B cell (primary cell): Measurements from ENCODE around the gene ITPR2. TPM values are rescaled to one million over a fixed set of nuclear protein-coding genes. Genes with fewer than 3 reads are reported as not detected.

Source experiments
- ATAC-seq: fragments of 200-7000 bp; cut with Tn5 transposase; one replicate; pipeline ENCODE4 v1.10.0; 2021; ENCODE audit warnings: low read depth, mild to moderate bottlenecking, moderate number of reproducible peaks, moderate library complexity
- CTCF ChIA-PET: fragments of 350-600 bp; sonication (Branson Sonifier 250); formaldehyde crosslinking; loops from one replicate; lab custom pipeline; 2021; ENCODE audit warnings: antibody characterized with exemption, inconsistent platforms; lab: Charles Lee
- POLR2A ChIA-PET: fragments of 350-600 bp; sonication (Branson Sonifier 250); formaldehyde crosslinking; loops from one replicate; lab custom pipeline; 2021; ENCODE audit warnings: antibody characterized with exemption; lab: Charles Lee
- DNase-seq: peaks from one replicate; pipeline ENCODE4 v3.0.0; 2013
- H2AFZ ChIP-seq: 2 replicates; pipeline ENCODE4 v1.6.1; 2012; ENCODE audit warnings: mild to moderate bottlenecking, low read depth, low read length; ENCODE audit not compliant: insufficient read depth, poor library complexity, severe bottlenecking
- H3K27ac ChIP-seq, 2 donors: 1 replicate in 1 of 2; 2 replicates in 1 of 2; pipeline ENCODE4 v1.5.1; 2012 to 2013; ENCODE audit warnings: low read length in 2 of 2, mild to moderate bottlenecking in 2 of 2, moderate library complexity in 1 of 2
- H3K27me3 ChIP-seq, 4 experiments: fragments of 200-600 bp in 1 of 4; sonication (generic) in 1 of 4; replicated peaks in 1 of 4; 1 replicate in 2 of 4; 2 replicates in 2 of 4; pipeline versions ENCODE4 v1.6.1 to v1.7.0; 2013 to 2016; ENCODE audit warnings: low read length in 3 of 4, mild to moderate bottlenecking in 2 of 4, mixed read lengths in 1 of 4, moderate library complexity in 1 of 4; ENCODE audit not compliant: insufficient read depth in 4 of 4, control insufficient read depth in 3 of 4; ENCODE audit errors: control extremely low read depth in 1 of 4
- H3K36me3 ChIP-seq, 2 experiments: replicated peaks in 1 of 2; 1 replicate in 1 of 2; 2 replicates in 1 of 2; pipeline versions ENCODE4 v1.6.1 to v1.7.1; 2013; ENCODE audit warnings: low read length in 1 of 2; ENCODE audit not compliant: insufficient read depth in 2 of 2, control insufficient read depth in 1 of 2; ENCODE audit errors: control extremely low read depth in 1 of 2, extremely low read depth in 1 of 2
- H3K4me1 ChIP-seq, 2 donors: fragments of 200-600 bp in 1 of 2; sonication (generic) in 1 of 2; 1 replicate in 1 of 2; 2 replicates in 1 of 2; pipeline versions ENCODE4 v1.5.1 to v1.6.1; 2013 to 2017; ENCODE audit warnings: low read length in 2 of 2; ENCODE audit not compliant: control insufficient read depth in 2 of 2, insufficient read depth in 2 of 2
- H3K4me2 ChIP-seq: replicated peaks from 2 replicates; pipeline ENCODE3; 2012; ENCODE audit warnings: mild to moderate bottlenecking, low read depth, low read length; ENCODE audit not compliant: poor library complexity, severe bottlenecking
- H3K4me3 ChIP-seq, 5 experiments: fragments of 200-600 bp in 1 of 5; sonication (generic) in 1 of 5; 1 replicate in 3 of 5; 2 replicates in 2 of 5; pipeline versions ENCODE4 v1.5.1 to v1.7.0; 2011 to 2016; ENCODE audit warnings: low read length in 4 of 5, mild to moderate bottlenecking in 4 of 5, low read depth in 2 of 5, control low read depth in 1 of 5, moderate library complexity in 1 of 5; ENCODE audit not compliant: insufficient read depth in 1 of 5; ENCODE audit errors: control extremely low read depth in 1 of 5, extremely low read depth in 1 of 5
- H3K79me2 ChIP-seq: fragments of 200-600 bp; sonication (generic); one replicate; pipeline ENCODE4 v1.6.0; 2016; ENCODE audit warnings: low read length; ENCODE audit not compliant: control insufficient read depth, insufficient read depth
- H3K9ac ChIP-seq: fragments of 200-600 bp; sonication (generic); 2 replicates; pipeline ENCODE4 v1.6.1; 2017; ENCODE audit warnings: mild to moderate bottlenecking, low read length, moderate library complexity
- H3K9me3 ChIP-seq, 3 donors: one replicate each; pipeline versions ENCODE4 v1.6.1 to v1.7.1; 2013; ENCODE audit warnings: low read length in 2 of 3; ENCODE audit not compliant: control insufficient read depth in 2 of 3, insufficient read depth in 1 of 3; ENCODE audit errors: control extremely low read depth in 1 of 3
- H4K20me1 ChIP-seq: 2 replicates; pipeline ENCODE4 v1.6.0; 2012; ENCODE audit warnings: mild to moderate bottlenecking, low read length; ENCODE audit not compliant: insufficient read depth, control insufficient read depth, poor library complexity, severe bottlenecking
- H3K27ac Mint-ChIP-seq: one replicate; pipeline ENCODE4 v1.8.0; 2021; ENCODE audit warnings: mixed read lengths
- H3K27me3 Mint-ChIP-seq: one replicate; pipeline ENCODE4 v1.8.0; 2021; ENCODE audit warnings: mixed read lengths
- H3K4me1 Mint-ChIP-seq: one replicate; pipeline ENCODE4 v1.8.0; 2021; ENCODE audit warnings: mixed read lengths
- H3K4me3 Mint-ChIP-seq: one replicate; pipeline ENCODE4 v1.8.0; 2021; ENCODE audit warnings: mixed read lengths
- H3K9me3 Mint-ChIP-seq: one replicate; pipeline ENCODE4 v1.8.0; 2022; ENCODE audit warnings: mixed read lengths; ENCODE audit not compliant: insufficient read depth
- EZH2 ChIP-seq: IDR thresholded peaks from 2 replicates; pipeline ENCODE4 v1.6.1; 2012; ENCODE audit warnings: borderline replicate concordance, low read depth, mild to moderate bottlenecking, moderate library complexity, low read length; ENCODE audit not compliant: insufficient read depth, poor library complexity, severe bottlenecking
- WGBS: methylation state at CpG from one replicate; pipeline ENCODE4 v1.1.5; 2013; ENCODE audit warnings: missing lambda C conversion rate; ENCODE audit not compliant: insufficient coverage; 5-methylcytosine and 5-hydroxymethylcytosine counted together
- intact Hi-C: fragments of 100-400 bp; cut with micrococcal nuclease; formaldehyde crosslinking; loops from one replicate; pipeline ENCODE4 v1.10.0; 2022
- polyA plus RNA-seq: library from polyadenylated mRNA; depleted of rRNA; stranded (reverse); fragments of >200 nt; gene quantifications from 2 replicates; pipeline ENCODE4 v1.2.3, GENCODE V29; 2012
- total RNA-seq, 2 donors: library from RNA; stranded (reverse); fragments of 120-200 nt in 1 of 2; gene quantifications; 1 replicate in 1 of 2; 2 replicates in 1 of 2; pipeline versions ENCODE4 v1.2.3 to v1.2.4, GENCODE V29; 2013 to 2022
- TF ChIP-seq, protein P1 (sequence below): fragments of 200-600 bp; IDR thresholded peaks from one replicate; pipeline ENCODE4 v1.8.0; 2022; ENCODE audit warnings: antibody characterized with exemption, mild to moderate bottlenecking

The ITPR2 gene
- total and polyA plus RNA-seq, 2 donors (not counting 1 experiment from before 2014, with no cell fraction given) = 4.3 to 113 TPM

DNA sequence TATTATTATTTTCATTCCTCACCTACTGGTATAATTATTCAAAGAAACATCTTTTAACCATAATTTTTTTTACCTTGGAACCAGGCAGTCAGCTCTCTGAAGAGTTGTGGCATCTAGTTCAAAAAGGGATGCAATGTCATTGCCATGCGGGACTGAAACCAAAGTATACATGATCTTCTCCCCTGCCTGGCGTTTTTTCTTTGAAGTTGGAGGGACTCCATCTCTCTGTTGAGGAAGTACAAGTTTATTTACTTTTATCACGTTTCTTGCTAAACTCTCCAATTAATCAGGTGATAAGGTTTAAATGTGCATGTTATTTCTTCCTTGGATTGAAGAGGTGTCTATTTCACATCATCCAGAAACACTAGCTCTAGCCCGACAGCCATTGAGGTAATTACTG is 146.6 kb downstream of the ITPR2 start:
- no peak overlapping the region for H3K27ac ChIP-seq
- POLR2A ChIA-PET = no interaction called here
- H3K36me3 ChIP-seq = peaks cover 8 to 45% of the 10 kb centered on the region in 2 experiments
- H3K4me3 Mint-ChIP-seq = no peak overlapping the region
- H3K4me1 ChIP-seq = no peaks in the 10 kb centered on the region
- no peaks in the 10 kb centered on the region for H3K27me3 ChIP-seq
- CTCF ChIA-PET = no interaction called here
- no peak overlapping the region for H3K27ac Mint-ChIP-seq
- H3K4me3 ChIP-seq = no peak overlapping the region
- DNase-seq (no peak), ATAC-seq (no peak)
- H4K20me1 ChIP-seq = no peaks in the 10 kb centered on the region
- no peak overlapping the region for H3K4me2 ChIP-seq
- no peaks in the 10 kb centered on the region for H3K27me3 Mint-ChIP-seq
- TF ChIP-seq, protein P1, sequence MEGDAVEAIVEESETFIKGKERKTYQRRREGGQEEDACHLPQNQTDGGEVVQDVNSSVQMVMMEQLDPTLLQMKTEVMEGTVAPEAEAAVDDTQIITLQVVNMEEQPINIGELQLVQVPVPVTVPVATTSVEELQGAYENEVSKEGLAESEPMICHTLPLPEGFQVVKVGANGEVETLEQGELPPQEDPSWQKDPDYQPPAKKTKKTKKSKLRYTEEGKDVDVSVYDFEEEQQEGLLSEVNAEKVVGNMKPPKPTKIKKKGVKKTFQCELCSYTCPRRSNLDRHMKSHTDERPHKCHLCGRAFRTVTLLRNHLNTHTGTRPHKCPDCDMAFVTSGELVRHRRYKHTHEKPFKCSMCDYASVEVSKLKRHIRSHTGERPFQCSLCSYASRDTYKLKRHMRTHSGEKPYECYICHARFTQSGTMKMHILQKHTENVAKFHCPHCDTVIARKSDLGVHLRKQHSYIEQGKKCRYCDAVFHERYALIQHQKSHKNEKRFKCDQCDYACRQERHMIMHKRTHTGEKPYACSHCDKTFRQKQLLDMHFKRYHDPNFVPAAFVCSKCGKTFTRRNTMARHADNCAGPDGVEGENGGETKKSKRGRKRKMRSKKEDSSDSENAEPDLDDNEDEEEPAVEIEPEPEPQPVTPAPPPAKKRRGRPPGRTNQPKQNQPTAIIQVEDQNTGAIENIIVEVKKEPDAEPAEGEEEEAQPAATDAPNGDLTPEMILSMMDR = no peak
- no peak for TF ChIP-seq EZH2
- H2AFZ ChIP-seq = no peak overlapping the region
- intact Hi-C loops = no loop called here
- no peaks in the 10 kb centered on the region for H3K79me2 ChIP-seq
- WGBS = 83% methylated on average over 1 of the region's 4 CpGs
- H3K9ac ChIP-seq = no peak overlapping the region
- H3K4me1 Mint-ChIP-seq = no peaks in the 10 kb centered on the region
- H3K9me3 Mint-ChIP-seq = no peaks in the 10 kb centered on the region
- H3K9me3 ChIP-seq = peaks cover 0 to 2% (median 0%) of the 10 kb centered on the region in 3 donors

DNA sequence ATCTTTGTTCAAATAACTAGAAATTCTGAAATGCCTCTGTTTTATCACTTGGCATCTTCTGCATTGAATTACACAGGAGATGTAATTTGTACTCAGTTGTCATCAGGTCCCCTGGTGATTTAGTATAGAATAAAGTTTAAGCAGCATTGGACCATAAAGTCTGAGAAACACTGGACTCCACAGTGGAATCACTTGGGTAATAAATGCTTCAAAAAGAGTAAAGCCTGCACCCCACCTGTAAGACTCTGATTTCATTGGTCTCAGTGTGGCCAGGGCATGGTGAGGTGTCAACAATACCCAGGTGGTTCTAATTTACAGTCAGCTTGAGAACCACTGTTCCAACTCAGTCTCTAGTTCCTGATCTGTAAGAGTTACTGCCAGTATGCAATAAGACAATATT is 148.9 kb downstream of the ITPR2 start:
- H3K27me3 Mint-ChIP-seq = no peaks in the 10 kb centered on the region
- H3K27me3 ChIP-seq = no peaks in the 10 kb centered on the region
- no peak overlapping the region for H3K27ac ChIP-seq
- no peak overlapping the region for H3K27ac Mint-ChIP-seq
- H3K4me1 Mint-ChIP-seq = no peaks in the 10 kb centered on the region
- TF ChIP-seq, protein P1 = no peak
- TF ChIP-seq EZH2 = no peak
- DNase-seq (no peak), ATAC-seq (no peak)
- no peak overlapping the region for H3K4me3 ChIP-seq
- no peak overlapping the region for H2AFZ ChIP-seq
- CTCF ChIA-PET = no interaction called here
- H4K20me1 ChIP-seq = no peaks in the 10 kb centered on the region
- H3K79me2 ChIP-seq = no peaks in the 10 kb centered on the region
- POLR2A ChIA-PET = no interaction called here
- H3K9me3 Mint-ChIP-seq = no peaks in the 10 kb centered on the region
- peaks cover 10 to 45% of the 10 kb centered on the region in 2 experiments for H3K36me3 ChIP-seq
- H3K9ac ChIP-seq = no peak overlapping the region
- H3K9me3 ChIP-seq = peaks cover 0 to 2% (median 0%) of the 10 kb centered on the region in 3 donors
- no peak overlapping the region for H3K4me2 ChIP-seq
- intact Hi-C loops = no loop called here
- no peak overlapping the region for H3K4me3 Mint-ChIP-seq
- no peaks in the 10 kb centered on the region for H3K4me1 ChIP-seq
